ENCODE measurements around the gene MYCBP2.
A peak's percentile ranks its signal among the peaks of the same experiment; 100 is the strongest.
"Not testable (repeated sequence)": the region's sequence is repeated elsewhere in the genome, so short reads cannot be mapped to it uniquely, and the experiment has no call there.

MYCBP2 gene

DNA sequence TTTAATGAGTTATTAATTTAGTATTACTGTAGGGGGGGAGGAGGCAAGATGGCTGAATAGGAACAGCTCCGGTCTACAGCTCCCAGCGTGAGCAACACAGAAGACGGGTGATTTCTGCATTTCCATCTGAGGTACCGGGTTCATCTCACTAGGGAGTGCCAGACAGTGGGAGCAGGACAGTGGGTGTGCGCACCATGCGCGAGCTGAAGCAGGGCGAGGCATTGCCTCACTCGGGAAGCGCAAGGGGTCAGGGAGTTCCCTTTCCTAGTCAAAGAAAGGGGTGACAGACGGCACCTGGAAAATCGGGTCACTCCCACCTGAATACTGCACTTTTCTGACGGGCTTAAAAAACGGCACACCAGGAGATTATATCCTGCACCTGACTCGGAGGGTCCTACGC is 127.9 kb downstream of the MYCBP2 start:
- not testable (repeated sequence) for DNase-seq

DNA sequence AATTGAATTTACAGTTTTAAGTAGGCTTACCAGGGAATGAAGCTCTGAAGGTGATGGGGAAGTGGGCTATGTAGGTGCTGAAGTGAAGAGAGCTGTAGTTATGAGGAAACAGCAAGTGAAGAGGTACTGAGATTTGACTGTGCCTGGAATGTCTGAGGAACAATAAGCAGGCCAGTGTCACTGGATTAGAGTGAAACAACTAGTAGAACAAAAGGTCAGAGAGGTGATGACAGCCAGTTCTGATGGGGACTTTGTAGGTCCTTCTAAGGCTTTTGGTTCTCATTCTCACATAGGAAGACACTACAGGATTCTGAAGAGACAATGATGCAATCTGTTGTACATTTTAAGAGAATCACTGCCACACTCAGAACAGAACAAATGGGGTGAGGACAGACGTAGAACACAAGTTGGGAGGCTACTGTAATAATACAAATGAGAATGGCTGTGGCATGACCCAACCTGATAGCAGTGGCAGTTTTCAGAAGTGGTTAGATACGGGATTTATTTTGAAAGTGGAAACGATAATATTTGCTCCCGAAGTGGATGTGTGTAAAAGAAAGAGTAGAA is 130.8 kb downstream of the MYCBP2 start:
- no peak for DNase-seq

GRCh38 chr13:77190349-77190958 is 136.4 kb downstream of the MYCBP2 start:
- no peak for DNase-seq

GRCh38 chr13:77185721-77186120 is 141.2 kb downstream of the MYCBP2 start:
- no peak for DNase-seq

DNA sequence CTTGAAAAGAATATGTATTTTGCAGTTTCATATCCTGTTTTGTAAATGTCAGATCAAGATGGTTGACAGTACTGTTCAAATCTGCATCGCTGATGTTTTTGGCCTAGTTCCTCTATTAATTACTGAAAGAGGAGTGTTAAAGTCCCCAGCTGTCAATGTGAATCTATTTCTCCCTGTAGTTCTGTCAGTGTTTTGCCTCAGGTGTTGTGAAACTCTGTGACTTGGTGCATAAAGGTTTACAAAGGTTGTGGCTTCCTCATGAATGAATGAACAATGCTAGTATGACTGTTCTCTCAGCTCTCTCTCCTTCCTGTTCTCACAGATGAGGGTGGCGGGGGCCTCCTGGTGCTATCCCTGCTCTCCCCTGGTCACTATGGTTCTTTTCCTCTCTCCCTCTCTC is 142.4 kb downstream of the MYCBP2 start:
- DNase-seq, result peak; percentile 5

DNA sequence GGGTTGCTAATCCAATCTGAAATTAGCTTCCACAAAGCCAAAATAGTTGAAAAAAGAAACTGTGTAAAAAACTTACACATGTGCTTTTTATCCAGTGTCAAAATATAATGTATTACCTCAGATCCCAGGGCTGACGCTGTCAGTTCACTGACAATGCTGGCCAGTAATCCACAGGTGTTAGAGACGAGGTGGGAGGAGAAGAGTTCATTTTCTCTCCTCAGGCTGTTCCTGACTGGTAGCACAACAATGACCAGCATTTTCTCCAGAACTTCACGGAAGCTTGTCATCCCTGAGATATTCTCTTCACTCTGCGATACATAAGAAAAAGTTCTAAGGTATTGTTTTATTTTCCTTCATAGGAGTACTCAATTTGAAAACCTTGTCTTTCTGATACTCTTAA is 146.9 kb downstream of the MYCBP2 start:
- DNase-seq, result no peak

DNA sequence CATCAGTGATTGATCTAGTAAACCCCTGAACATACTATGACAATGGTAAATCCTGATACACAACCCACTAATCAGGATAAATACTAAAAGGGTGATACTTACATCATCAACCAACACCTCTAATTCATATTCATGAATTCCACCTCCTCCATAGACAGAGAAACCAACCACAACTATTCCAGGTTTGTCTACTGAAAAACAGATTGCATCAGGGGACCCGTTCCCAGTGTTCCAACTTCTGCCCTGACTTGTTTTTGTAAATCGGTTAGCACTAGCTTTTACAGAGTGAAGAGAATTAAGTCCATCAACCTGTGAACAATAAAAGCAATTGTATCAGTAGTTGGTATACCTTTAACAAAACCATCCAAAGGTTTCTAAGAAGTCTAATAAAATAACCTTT is 149.2 kb downstream of the MYCBP2 start:
- DNase-seq, result no peak

DNA sequence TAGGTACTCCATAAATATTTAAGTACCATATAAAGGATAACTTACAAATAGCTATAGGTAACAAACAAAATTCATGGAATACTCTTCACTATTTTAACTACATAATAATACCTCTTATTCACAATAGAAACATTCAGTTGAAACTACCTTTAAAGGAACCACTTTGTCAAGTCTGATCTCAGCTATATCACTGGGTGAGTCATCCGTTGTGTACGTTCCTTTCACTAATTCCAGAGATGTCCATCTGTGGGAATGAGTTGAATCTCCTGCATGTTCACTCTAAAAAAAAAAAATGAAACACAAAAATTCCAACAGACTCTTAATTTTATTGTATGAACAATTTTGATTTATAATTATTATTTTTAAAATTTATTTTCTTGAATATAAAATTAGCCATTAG is 150.5 kb downstream of the MYCBP2 start:
- no peak for DNase-seq

DNA sequence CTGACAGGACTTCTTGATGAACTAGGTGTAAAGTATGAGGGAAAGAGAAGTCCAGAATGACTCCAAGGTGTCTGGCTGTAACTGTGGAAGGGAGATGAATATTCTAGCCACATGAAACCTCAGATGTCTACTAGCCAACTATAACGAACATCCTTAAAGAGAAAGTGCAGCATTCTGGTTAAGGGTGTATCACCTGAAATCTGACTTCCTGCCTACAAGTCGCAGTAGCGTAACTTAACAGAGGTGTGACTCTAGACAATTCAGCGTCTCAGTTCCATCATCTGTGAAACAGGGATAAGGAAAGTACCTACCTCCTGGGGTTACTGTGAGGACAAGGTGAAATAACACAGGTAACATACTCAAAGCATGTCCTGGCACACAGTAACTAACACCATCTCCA is 154.2 kb downstream of the MYCBP2 start:
- DNase-seq, result peak; percentile 13

DNA sequence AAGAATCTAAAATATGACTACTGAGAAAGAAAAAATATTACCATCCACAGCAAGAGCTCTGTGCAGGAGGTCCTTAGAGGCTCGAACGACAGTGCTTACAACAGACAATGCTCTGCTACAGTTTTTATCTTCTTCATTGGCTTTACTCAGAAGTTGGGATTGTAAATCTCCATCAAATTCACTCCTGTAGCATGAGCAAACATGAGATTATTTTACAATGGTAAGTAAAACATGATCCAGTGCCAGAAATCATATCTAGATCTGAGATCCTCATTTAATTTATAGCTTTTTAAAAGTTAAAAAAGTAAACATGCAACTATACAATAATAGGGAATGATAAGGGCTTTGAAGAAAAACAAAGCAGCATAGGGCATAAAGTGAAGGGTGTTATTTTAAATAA is 155.4 kb downstream of the MYCBP2 start:
- no peak for DNase-seq

DNA sequence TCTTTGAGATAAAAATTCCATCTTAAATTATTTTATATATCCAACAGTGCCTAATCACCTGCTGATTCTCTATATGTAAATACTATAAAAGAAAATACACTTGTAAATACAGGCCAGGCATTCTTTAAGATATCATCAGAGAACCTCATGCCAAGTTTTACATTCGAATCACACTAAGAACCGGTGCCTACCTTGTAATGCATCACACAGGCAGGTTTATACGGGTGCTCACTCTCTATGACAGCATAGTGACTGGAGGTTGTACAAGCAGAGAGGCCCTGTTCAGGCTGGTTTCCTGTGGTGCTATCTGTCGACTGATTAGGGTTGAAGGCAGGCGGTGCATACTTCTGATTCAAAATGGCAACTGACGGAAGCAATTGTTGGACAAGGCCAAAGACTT is 158.7 kb downstream of the MYCBP2 start:
- DNase-seq, result no peak

- DNase-seq, result no peak
Measured at GRCh38 chr13:77150651-77151050, 176.2 kb downstream of the MYCBP2 start.

- DNase-seq, result no peak
Measured at GRCh38 chr13:77143431-77143830, 183.5 kb downstream of the MYCBP2 start.

- DNase-seq, result no peak
Measured at GRCh38 chr13:77139306-77139705, 187.6 kb downstream of the MYCBP2 start.

DNA sequence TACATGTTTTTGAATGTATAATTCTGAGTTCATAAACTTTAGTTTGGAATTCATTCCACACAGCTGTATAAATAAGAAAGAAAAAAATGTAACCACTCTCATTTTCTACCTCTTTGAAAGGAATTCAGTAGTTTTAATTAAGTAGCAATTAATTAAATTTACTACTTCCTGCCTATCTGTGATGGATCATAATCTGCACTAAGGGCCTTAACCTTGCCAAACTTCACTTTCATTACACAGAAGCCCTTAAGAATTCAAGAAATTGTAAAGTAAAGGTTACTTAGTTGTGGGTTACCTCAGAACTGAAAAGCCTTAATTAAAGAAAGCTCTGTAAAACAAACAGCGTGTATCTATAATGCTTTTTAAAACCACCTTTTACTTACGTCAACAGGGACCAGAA is 188.1 kb downstream of the MYCBP2 start:
- no peak for DNase-seq

- DNase-seq, result no peak
Measured at GRCh38 chr13:77136902-77137420, 189.9 kb downstream of the MYCBP2 start.

DNA sequence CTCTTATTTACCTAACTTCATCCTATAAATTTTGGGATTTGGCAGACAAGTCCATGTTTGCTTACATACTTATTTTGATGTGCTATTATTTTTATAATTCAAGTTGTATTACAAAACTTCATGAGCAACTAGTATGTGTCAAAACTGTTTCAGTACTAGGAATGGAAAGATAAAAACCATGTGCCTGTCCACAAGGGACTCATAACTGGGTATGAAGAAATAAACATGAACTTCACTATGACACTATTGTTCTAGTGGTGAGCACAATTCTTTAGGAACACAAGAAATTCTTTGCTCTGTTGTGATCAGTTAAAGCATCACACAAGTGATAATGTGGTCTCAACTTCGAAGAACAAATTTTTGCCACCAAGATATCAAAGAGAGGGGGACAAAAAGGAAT is 202.5 kb downstream of the MYCBP2 start:
- DNase-seq, result no peak

GRCh38 chr13:77118134-77118533 is 208.8 kb downstream of the MYCBP2 start:
- no peak for DNase-seq

DNA sequence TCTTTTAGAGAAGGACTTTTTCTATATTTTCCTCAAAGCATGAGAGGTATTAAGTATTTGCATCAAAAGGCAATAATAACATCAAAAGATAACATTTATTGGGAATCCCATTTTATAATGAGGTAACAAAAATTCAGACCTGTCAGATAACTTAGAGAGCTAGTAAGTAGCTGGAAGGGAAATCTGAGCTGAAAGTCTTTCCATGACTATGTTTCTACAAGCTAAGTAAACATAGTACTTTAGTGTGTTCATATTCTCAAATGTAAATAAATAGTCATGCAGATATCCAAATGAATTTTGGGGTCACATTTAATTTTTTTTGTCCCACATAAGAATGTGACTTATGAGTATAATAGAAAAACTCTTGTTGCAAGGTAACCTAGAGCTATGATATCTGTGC is 212.6 kb downstream of the MYCBP2 start:
- DNase-seq, result no peak

DNA sequence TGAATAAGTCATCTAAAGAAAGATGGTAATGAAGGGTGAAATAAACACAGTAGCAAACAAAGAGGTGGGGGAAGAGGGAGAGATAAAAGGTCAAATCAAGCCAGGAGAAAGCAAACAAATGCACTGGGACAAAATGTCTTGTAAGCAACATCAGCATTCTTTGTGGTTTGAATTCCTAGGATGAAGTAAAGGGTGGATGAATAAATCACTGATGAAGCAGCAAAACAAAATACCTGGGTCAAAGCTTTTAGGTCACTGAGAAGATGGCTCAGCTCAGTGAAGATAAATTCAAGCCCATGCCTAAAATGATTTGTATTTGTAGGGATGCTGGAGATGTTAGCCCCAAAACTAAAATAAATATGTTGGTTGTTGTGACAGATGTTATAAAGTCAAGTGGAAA is 213.4 kb downstream of the MYCBP2 start:
- no peak for DNase-seq

- DNase-seq, result no peak
Measured at GRCh38 chr13:77105051-77105450, 221.8 kb downstream of the MYCBP2 start.

GRCh38 chr13:77099415-77099814 is 227.5 kb downstream of the MYCBP2 start:
- no peak for DNase-seq

- DNase-seq, result no peak
Measured at GRCh38 chr13:77095288-77095687, 231.6 kb downstream of the MYCBP2 start.

DNA sequence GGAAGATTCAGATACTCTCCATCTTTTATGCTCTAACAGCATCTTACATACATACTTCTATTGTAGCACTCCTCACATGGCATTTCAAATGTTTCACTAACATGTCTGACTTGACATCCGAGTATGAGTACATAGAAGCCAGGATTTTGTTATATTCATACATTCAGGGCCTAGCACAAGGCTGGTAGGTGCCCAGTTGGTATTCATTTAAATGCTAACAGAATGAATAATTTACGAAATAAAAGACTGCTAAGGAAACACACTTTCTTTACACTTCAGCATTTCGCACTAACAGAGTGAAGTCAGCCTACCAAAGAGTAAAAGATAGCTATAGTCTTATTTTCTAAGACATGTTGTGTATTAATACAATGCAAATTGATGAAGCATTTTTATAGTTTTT is 232.1 kb downstream of the MYCBP2 start:
- DNase-seq, result no peak

DNA sequence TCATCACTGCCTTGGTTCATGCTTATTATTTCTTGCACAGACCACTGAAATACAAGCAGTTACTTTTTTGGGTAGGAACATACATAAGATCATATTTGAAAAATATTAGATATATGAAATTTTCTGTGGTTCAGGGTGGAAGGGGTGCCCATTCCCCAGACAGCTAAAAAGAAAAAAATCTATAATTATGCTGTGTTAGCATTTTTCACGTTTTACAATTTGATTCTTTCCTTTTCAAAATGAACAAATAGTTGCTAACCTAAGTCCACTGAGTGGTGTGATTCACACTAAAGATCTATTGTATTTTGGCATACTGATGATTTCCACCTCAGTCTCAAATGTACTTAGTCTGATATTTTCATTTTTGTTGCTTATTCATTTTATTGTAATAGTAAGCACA is 233.2 kb downstream of the MYCBP2 start:
- DNase-seq, result no peak

All from CD4-positive, alpha-beta T cell treated with Interleukin-17A for 1 hour (primary cell).